ENCODE results near the gene ZNF569. TPM values are rescaled to one million over a fixed set of nuclear protein-coding genes. Genes with fewer than 3 reads are reported as not detected.

The ZNF569 gene
- 12.8 and 13.5 TPM in 2 replicates for total RNA-seq (2013; cell fraction: nucleolus; rRNA removed)
- 2.0 and 3.0 TPM in 2 replicates for total RNA-seq (2014; rRNA removed)
- 2.7 and 3.8 TPM in 2 replicates for total RNA-seq (2014; rRNA removed; fragmentation: Illumina TruSeq; extraction: Trizol)
- 2.1 and 2.7 TPM in 2 replicates for total RNA-seq (2021)
- 1.1 TPM for polyA plus RNA-seq (2011; ENCODE audit: low read depth)
- 4.3 and 7.1 TPM in 2 replicates for polyA plus RNA-seq (2011; rRNA removed)
- polyA plus RNA-seq (2011; cell fraction: cytosol; rRNA removed) = 2.0 and 2.1 TPM in 2 replicates
- 3.1 and 3.5 TPM in 2 replicates for polyA plus RNA-seq (2011; cell fraction: nucleus; rRNA removed)
- polyA plus RNA-seq (2012) = 2.5 and 2.7 TPM in 2 replicates
- 2.3 and 3.6 TPM in 2 replicates for polyA plus RNA-seq (2014; fragmentation: Illumina TruSeq; extraction: Trizol)
- 1 to 10 TPM in 1 of 2 experiments, under 1 TPM in 1; 0.82 to 1.1 TPM for polyA plus RNA-seq (2014; fragmentation: Nextera tagmentation; extraction: Ambion mirVana)
- polyA plus RNA-seq (2014; rRNA removed) = 1.3 and 1.5 TPM in 2 replicates
- 1 to 10 TPM; 2.3 to 3.0 TPM for polyA plus RNA-seq (2016; fragmentation: Nextera tagmentation; extraction: Ambion mirVana)
- polyA minus RNA-seq (2011; rRNA and poly(A)+ RNA removed) = 3.8 and 6.2 TPM in 2 replicates
- polyA minus RNA-seq (2011; cell fraction: cytosol; rRNA and poly(A)+ RNA removed) = 1.8 and 3.7 TPM in 2 replicates
- 4.1 and 8.2 TPM in 2 replicates for polyA minus RNA-seq (2011; cell fraction: nucleus; rRNA and poly(A)+ RNA removed)
- percentile 65 among the genes with signal in this experiment for Bru-seq, nascent RNA
- percentile 58 among the genes with signal in this experiment for BruChase-seq, experiment 1, labeled RNA remaining after a 6-hour chase
- BruChase-seq, experiment 2, labeled RNA remaining after a 2-hour chase = percentile 61 among the genes with signal in this experiment
- long read RNA-seq, experiment 1, partial matches to known transcripts = 0 of 1 reads
- long read RNA-seq, experiment 1, other reads (novel, unspliced or antisense) = 1 of 1 reads
- long read RNA-seq, experiment 2, full-length matches to known transcripts = 10 of 26 reads
- long read RNA-seq, experiment 2, partial matches to known transcripts = 4 of 26 reads
- long read RNA-seq, experiment 2, other reads (novel, unspliced or antisense) = 12 of 26 reads

- Histone ChIP-seq H3K36me3 (ENCODE audit: control insufficient read depth in 2 of 2, insufficient read depth in 2 of 2, low read length in 1 of 2) (peaks cover 0 to 6% of the 10 kb centered on the region in 2 experiments; a peak in 1 of 4 replicates), H3K4me1 (ENCODE audit: control insufficient read depth, insufficient read depth, low read length) (peaks cover 4% of the 10 kb centered on the region), H2AFZ (ENCODE audit: control insufficient read depth, low read depth, low read length) (peak within 1 kb of the TSS; percentile 96), H3K79me2 (ENCODE audit: control insufficient read depth, insufficient read depth, low read length) (peaks cover 8% of the 10 kb centered on the region), H3K27ac (ENCODE audit: control insufficient read depth, insufficient read depth) (peak within 1 kb of the TSS; percentile 81), H3K9me3 (replicated peaks; ENCODE audit: control insufficient read depth, insufficient read depth, low read length) (peaks cover 6% of the 10 kb centered on the region), H3K27me3 (replicated peaks in 1 of 2; ENCODE audit: control insufficient read depth in 2 of 2, insufficient read depth in 2 of 2, low read length in 1 of 2) (no peaks in the 10 kb centered on the region), H3K4me3 (peak within 1 kb of the TSS; percentile 93), H3K9ac (ENCODE audit: control insufficient read depth, insufficient read depth, low read length) (peak within 1 kb of the TSS; percentile 83), H3K4me2 (ENCODE audit: control insufficient read depth, insufficient read depth) (peak within 1 kb of the TSS; percentile 87), H4K20me1 (ENCODE audit: control insufficient read depth, insufficient read depth) (no peaks in the 10 kb centered on the region)
- RAD21 ChIA-PET (ENCODE audit: unreplicated experiment) = interaction anchor here (1.4 kb wide), 1 partner anchor 96 kb away, joined by 9 read pairs; the partner anchor contains the start of gene ZNF527
- under 1% methylated on average over 62 of the region's 62 CpGs for WGBS (ENCODE audit: insufficient coverage, insufficient replicate concordance, low lambda C conversion rate, missing lambda C conversion rate)
- POLR2A ChIA-PET = interaction anchor here (1.1 to 2.1 kb wide), 2 partner anchors 11 to 96 kb away, joined by 3 to 11 read pairs; partner anchors contain the start of gene ZNF527
- DNase-seq (ENCODE audit: low read depth, low spot score) (peak; percentile 77), ATAC-seq (peak; percentile 83), FAIRE-seq (peak; percentile 87)
- SMC1A ChIA-PET (ENCODE audit: uncharacterized antibody, unreplicated experiment) = interaction anchor here (1.3 kb wide), 1 partner anchor 96 kb away, joined by 4 read pairs; the partner anchor contains the start of gene ZNF527
- intact Hi-C loops (cut with micrococcal nuclease; ENCODE audit: unreplicated experiment) = loop anchor here (1.0 to 5.0 kb wide), 5 partner anchors 97 to 695 kb away; partner anchors contain the start of genes ZFP30, ZNF540, ZNF571 and ZNF850
- CTCF ChIA-PET = interaction anchor here (2.0 kb wide), 1 partner anchor 96 kb away, joined by 4 read pairs; the partner anchor contains the start of gene ZNF527
- in situ Hi-C loops (cut with MboI) = no loop called here
- no TSS peak for BruUV-seq (replicated peaks)
- TF ChIP-seq EZH2 (IDR thresholded peaks at IDR 0.05; ENCODE audit: borderline replicate concordance, control insufficient read depth, low read depth, low read length) (no peak), RELB (IDR thresholded peaks at IDR 0.05; ENCODE audit: low read depth) (peak; percentile 49; the same call in 1 of the 2 replicates), SRF (IDR thresholded peaks at IDR 0.05; ENCODE audit: low read depth in 2 of 2, low read length in 2 of 2) (peak in 1 of 2 experiments; percentile 79; a peak in 1 of 4 replicates), TAF1 (IDR thresholded peaks at IDR 0.05; ENCODE audit: borderline replicate concordance, low read depth, low read length) (peak; percentile 43; the same call in 1 of the 2 replicates), ATF3 (IDR thresholded peaks at IDR 0.05; ENCODE audit: borderline replicate concordance, extremely low read depth, low read depth, low read length) (0 out of 2 replicates have a peak, but pooled peaks have one; percentile 12), ZNF274 (IDR thresholded peaks at IDR 0.05; ENCODE audit: insufficient read depth, insufficient read length) (no peak), SMARCA5 (IDR thresholded peaks at IDR 0.05) (peak; percentile 49; the same call in 1 of the 2 replicates), POLR2A (IDR thresholded peaks at IDR 0.05; ENCODE audit: low read depth, low read length) (peak; percentile 85), RELA (IDR thresholded peaks at IDR 0.05; ENCODE audit: borderline replicate concordance, partially characterized antibody) (peak; percentile 47), FOS (IDR thresholded peaks at IDR 0.05; ENCODE audit: borderline replicate concordance, extremely low read depth, insufficient read length) (no peak), IKZF1 (conservative IDR thresholded peaks at IDR 0.05) (peak; percentile 95), EGR1 (IDR thresholded peaks at IDR 0.05; ENCODE audit: borderline replicate concordance in 1 of 2, low read depth in 2 of 2, low read length in 2 of 2) (peak in 1 of 2 experiments; percentile 41; a peak in 1 of 3 replicates), IRF5 (IDR thresholded peaks at IDR 0.05; ENCODE audit: borderline replicate concordance) (no peak)
These were observed at the start of gene ZNF569 for GRCh38 chr19:37466798-37467607. Gene ZNF569 (minus strand): TSS chr19:37467444. CDS start chr19:37444921, 22,523 bp downstream.
